H54 (cell line): ENCODE results near the gene RIMS3.

Experiments used
- DNase-seq: peaks from one replicate; pipeline ENCODE4 v3.0.0; 2011; ENCODE audit warnings: low spot score, mixed read lengths; ENCODE audit not compliant: insufficient read length
- FAIRE-seq: peaks from 3 replicates; lab custom pipeline; 2011; peaks lifted over from hg19 to GRCh38; lab: Jason Lieb, UNC
- POLR2A ChIP-seq: IDR thresholded peaks from 2 replicates; pipeline ENCODE4 v1.6.1; 2011; ENCODE audit warnings: low read depth, mild to moderate bottlenecking, low read length

The RIMS3 gene

DNA sequence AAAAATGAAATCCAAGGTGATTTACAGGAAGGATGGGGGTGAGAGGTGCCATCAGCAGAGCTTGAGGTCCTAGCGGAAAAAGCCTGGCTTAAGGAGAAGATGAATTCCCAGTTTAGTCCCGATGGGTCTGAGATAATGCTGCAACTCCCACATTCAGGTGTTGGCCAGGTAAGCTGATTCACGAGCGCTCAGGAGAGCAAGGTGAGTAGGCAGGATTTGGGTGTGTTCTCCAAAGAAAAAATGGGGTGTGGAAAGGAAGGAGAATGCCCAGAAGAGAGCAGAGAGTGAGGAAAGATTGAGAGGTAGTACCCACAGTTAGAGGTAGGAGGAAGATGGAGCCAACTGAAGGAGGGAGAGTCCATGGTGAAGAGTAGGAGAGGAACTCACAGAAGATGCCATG lies 12.5 kb downstream of the RIMS3 start:
- DNase-seq: no peak
- TF ChIP-seq POLR2A: no peak
- no peak for FAIRE-seq

DNA sequence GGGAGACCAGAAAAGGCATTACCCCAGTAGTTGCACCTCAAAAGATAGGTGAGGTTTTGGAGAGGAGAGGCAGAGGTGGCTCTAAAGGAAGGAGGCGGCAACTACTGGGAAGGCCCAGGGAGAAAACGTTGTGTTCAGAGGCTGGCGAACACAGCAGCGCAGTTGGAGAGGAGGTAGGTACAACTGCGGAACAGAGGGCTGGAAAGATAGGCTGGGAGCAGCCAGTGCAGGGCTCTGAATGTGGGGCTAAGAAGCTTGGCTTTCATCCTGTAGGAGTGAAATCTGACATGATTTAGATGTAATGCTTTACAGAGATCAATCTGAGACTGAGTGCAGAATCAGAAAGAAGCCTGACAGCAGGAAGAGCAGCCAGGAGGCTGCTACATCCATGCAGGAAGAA lies 13.0 kb downstream of the RIMS3 start:
- no peak for TF ChIP-seq POLR2A
- FAIRE-seq: no peak
- no peak for DNase-seq

DNA sequence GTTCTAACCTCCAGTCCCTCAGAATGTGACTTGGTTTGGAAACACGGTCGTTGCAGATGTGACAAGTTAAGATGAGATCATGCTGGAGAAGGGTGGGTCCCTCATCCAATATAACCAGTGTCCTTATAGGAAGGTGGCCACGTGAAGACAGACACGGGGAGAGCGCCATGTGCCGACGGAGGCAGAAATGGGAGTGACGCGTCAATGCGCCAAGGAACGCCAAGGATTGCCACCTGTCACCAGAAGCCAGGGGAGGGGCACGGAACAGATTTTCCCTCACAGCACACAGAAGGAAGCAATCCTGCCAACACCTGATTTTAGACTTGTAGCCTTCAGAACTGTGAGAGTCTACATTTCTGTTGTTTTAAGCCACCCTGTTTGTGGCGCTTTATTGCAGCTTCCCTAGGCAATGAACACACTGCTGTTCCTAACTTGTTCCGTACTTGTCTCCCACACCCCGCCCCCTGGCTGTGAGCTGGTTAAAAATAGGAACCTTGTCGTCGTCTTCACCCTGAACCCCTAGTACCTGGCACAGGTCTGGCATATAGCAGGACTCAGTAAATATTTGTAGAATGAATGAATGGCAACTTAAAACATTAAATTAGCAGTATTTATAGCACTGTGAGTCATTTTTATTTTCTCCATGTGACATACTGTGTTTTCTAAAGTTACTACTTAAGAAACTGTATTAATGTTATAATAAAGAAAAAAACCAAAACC lies 14.2 kb downstream of the RIMS3 start:
- TF ChIP-seq POLR2A: no peak
- DNase-seq: no peak
- FAIRE-seq: no peak

DNA sequence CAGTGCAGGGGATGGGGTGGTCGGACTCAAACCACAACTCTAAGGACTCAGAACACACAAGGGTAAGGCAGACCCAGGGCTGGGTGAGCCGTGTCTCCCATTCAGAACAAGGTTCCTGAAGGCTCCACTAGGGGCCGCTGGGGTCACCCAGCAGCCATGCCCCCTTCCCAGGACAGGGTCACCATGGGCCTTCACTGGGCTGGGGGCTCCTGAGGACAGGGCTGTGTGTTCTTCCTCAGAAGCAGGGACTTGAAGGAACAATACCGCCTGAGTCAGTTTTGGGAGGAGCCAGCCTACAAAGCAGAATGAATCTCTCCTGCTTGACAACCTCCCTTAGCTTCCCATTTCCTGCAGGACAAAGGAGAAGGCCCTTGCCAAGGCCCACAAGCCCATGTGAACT lies 15.4 kb downstream of the RIMS3 start:
- DNase-seq: peak; percentile 61
- no peak for TF ChIP-seq POLR2A
- FAIRE-seq: no peak

DNA sequence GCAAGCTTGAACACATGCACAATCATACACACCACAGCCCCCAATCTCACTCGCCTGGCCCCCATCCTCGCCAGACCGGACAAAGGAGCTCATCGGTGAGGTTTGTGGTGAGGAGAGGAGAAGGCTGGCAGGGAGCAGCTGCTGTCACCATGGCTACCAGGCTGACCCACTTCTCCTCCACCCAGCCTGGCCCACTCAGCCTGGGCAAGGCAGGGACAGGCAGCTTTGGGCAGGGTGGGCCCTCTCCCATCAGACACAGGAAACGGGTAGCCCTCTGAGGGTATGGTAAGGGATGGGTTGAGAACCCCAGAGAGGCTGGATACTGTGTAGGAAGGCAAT lies 15.9 kb downstream of the RIMS3 start:
- FAIRE-seq (no peak), DNase-seq (no peak)
- TF ChIP-seq POLR2A: no peak

DNA sequence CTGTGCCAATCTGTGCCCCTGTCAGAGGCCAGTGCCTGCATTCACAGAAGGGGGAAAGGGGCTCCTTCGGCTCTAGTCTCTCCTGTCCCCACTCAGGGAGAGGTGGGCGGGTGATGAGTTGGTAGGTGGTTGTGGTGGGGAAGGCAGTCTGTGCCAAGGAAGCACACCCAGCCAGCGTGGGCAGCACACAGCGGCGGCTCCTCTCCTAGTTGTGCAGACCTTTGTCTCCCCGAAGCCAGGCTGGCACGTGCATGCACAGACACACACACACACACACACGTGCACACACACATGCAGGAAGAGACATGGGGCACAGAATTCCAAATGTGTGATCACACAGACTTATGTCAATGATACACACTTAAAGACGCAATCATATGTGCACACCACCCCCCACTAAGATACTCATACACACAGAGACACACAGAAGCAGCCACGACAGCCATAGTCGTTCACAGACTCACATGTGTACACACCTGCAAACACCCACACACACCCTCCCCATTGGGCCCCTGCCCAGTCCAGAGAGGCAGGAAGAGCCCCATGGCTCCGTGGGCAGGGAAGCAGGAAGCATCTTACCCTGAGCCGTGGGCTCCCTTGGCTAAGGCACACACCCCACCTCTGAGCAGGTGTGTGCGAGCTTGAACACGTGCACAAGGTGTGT lies 16.4 kb downstream of the RIMS3 start:
- DNase-seq (no peak), FAIRE-seq (no peak)
- no peak for TF ChIP-seq POLR2A

DNA sequence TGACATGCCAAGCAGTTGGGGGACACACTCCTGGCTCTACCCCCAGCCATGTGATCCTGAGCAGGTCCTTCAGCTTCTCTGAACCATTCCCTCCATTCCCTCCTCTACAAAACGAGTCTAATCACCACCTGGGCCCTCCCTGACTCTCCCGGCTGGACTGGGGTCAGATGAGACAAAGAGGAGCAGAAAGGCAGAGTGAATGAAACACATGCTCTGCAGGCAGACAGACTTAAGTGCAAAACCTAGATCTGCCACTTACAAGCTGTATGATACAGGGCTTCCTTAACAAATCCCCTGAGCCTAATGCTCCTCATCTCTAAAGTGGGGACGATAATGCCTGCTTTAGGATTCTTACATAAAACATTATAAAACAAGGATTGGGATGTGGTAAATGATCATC lies 17.3 kb downstream of the RIMS3 start:
- no peak for TF ChIP-seq POLR2A
- DNase-seq: no peak
- FAIRE-seq: no peak

DNA sequence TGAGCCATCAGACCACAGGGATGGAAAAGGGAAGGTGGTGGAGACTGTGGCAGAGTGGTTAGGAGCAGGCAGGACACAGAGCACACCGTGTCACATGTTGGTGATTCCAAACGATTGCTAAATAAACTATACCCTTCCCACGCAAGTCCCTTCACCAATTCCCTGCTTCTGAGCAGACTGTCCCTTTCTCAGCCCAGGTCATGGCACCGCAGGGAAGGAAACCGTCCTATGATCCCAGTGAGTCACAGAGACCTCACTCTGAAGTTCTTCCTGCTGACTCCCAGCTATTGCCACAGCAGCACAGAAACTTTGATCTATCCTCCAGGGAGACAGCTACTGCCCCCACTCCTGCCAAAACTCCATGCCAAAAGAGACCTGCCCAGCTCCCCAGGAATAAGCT lies 19.2 kb downstream of the RIMS3 start:
- no peak for TF ChIP-seq POLR2A
- FAIRE-seq (peak; percentile 72), DNase-seq (peak; percentile 83)

DNA sequence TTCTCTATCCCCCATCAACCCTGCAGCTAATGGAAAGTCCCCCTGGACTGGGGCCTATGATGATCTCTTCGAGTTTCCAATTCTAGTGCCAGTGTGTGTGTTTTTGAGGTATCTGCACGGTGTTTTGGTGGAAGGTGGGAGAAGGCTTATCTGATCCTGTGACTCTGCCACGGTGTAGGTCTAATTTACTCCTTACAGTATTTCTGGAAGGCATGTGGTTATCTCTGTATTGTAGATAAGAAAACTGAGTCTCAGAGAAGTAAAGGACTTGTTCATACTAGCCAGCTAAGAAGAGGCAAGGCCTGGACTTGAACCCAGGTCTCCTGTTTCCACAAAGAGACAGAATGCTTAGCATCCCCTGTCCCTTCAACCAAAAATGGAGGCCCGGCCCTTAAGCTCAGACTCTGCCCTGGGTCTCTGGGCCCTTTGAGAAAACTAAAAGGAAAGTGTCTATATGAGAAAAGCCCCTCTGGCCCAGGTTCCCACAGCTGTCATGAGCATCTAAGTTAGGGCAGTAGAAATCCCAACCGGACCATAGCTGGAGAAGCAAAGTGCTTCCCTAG lies 20.3 kb downstream of the RIMS3 start:
- DNase-seq: no peak
- no peak for FAIRE-seq
- TF ChIP-seq POLR2A: no peak

DNA sequence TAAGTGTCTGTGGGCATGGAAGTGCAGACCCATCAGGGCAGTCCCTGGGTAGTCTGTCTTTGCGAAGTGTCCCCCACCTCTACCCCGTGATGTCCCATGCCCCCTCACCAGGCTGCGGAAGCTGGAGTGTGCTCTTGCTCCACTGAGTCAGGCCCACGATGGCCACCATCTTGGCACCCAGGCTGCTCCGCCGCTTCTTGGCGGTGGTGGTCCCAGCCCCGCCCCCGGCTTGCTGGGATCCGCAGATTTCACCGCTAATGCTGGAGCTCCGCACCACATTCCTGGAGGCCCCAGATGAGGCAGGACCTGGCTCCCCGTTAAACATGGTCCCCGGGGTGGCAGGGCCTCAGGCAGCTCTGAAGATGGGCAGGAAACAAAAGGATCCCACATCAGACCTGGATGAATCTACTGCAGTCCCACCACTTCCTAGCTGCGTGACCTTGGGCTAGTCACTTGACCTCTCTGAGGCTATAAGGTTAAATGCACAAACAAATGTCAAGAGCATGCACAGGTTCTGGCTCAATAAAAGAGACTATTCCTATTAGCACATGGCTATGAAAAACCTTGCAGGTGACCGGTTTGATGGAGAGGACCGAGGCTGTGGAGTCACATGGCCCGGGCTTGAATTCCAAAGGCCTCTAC lies 23.8 kb downstream of the RIMS3 start:
- DNase-seq: no peak
- no peak for FAIRE-seq

DNA sequence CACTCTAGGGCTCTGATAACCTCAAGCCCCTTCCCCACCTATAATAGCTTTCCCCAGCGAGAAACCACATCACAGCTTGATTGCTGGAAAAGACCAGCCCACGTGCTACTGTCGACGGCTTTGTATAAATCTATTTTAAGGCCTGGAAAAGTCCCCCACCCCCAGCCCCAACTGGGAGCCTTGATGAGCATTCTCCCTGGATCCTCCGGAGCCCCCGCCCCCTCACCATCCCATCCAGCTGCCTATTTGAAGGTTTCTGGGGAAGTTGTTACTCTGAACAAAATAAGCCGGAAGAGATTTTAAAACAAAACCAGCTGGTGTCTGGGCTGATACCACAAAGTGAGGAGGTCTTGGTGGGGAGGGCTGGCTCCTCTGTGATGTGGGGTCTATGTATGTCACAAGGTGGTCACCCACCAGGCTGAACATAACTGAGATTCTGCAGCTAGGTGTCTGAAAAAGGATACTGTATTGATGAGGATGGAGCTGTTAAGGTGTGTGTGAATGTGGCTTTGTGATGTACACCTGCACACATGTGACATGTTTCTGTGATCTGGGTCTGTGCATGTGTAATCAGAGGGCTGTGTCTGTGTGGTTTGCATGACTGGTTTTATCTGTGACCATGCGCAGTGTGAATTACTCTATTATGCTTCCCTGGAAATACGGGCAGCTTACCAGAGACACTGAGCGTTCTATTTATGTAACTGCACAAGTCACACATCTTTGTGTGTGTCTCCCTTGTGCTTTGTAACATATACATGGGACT lies 25.0 kb downstream of the RIMS3 start:
- FAIRE-seq: no peak
- TF ChIP-seq POLR2A: no peak

More for the DNA sequence above, 23.8 kb downstream of the RIMS3 start:
- no peak for TF ChIP-seq POLR2A

DNA sequence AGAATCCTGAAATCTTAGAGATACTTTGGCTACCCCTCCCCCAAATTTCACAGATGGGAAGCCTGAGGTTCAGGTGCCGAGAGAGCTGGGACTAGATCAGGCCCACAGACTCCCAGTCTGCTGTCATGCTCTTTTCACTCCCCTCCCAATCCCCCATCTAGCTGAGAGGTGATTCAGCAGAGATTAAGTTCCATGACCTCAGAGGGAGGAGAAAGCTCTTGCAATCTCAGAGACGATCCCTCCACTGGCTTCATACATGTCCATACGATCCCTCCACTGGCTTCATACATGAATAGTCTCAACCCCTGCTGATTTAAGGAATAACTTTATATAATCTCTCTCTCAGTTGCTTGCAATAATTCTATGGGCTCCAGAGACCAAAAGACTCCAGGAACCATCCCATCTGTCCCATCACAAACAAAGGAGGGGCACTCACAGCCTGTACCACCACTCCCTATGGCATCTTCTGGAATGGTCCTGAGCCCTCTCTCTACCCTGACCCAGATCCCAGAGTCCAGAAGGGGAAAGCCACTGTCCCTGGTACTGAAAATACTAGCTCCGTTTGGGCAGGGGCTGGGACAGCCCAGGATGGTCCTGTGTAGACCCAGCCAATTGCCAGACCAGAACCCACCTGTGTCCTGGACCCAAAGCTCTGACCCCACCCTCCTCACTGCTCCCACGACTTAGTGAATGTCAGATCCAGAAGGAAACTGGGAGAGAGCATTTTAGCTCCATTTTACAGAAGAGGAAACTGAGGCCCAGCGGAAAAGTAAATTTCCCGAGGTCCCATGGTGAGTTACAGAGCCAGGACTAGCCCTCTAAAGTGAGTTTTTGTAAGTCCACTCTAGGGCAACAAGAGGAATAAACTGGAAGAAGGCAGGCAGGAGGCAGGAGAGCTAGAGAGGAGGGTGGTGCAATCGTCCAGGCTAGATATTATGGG lies 27.1 kb downstream of the RIMS3 start:
- DNase-seq (no peak), FAIRE-seq (no peak)
- TF ChIP-seq POLR2A: no peak

More for the DNA sequence above, 25.0 kb downstream of the RIMS3 start:
- DNase-seq: no peak

DNA sequence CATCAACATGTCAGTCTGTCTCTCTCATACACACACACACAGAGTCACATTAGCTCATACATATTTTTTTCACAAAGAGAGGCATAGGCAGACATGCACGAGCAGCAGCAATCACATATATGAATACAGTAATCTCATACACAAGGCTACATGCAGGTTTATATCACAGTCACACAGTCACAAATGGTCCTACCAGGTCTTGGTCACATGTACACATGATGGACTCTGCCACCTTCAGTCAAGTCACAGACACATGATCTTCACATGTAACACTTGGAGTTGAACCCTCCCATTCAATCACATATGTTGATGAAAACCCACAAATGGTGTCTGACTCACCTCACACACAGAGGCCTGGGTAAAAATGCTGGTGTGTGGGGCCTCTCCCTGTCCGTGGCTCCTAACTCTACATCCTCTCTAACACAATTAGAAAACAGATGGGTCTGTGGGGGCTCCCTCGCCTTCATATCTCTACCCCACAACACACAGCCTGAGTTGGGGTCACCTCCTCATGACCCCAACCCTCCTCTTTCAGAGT lies 27.9 kb downstream of the RIMS3 start:
- DNase-seq (no peak), FAIRE-seq (no peak)
- TF ChIP-seq POLR2A: no peak
